GM19455 (cell line): Measurements from ENCODE around the gene STAB1.

Source experiments
- ATAC-seq: cut with Tn5 transposase; IDR thresholded peaks from one replicate; pipeline ENCODE4 v1.9.1; 2021; ENCODE audit not compliant: unreplicated experiment

Gene STAB1

GRCh38 chr3:52557011-52557960, 62.1 kb downstream of the STAB1 start:
- ATAC-seq, result no peak

GRCh38 chr3:52558436-52558835, 63.3 kb downstream of the STAB1 start:
- ATAC-seq, result no peak

- ATAC-seq, result no peak
Measured at GRCh38 chr3:52561028-52561747, 66.0 kb downstream of the STAB1 start.

GRCh38 chr3:52563984-52564383, 68.8 kb downstream of the STAB1 start:
- no peak for ATAC-seq

GRCh38 chr3:52568069-52568468, 72.9 kb downstream of the STAB1 start:
- no peak for ATAC-seq

GRCh38 chr3:52570076-52570475, 74.9 kb downstream of the STAB1 start:
- no peak for ATAC-seq

GRCh38 chr3:52572221-52572620, 77.1 kb downstream of the STAB1 start:
- no peak for ATAC-seq
